Forelimb muscle (tissue), 1 donor: ENCODE results near the gene SEMA6D. TPM values are rescaled to one million over a fixed set of nuclear protein-coding genes. Genes with fewer than 3 reads are reported as not detected.

Source experiments
- DNase-seq: peaks from one replicate; pipeline ENCODE4 v3.0.0-alpha.2; 2013; ENCODE audit warnings: low read depth
- polyA plus RNA-seq: library from polyadenylated mRNA; unstranded; fragments of 120-200 nt; gene quantifications from one replicate; pipeline ENCODE4 v1.2.1, GENCODE V29; 2013; ENCODE audit not compliant: insufficient read length

SEMA6D gene
- polyA plus RNA-seq, 1 donor, result 60.2 TPM

DNA sequence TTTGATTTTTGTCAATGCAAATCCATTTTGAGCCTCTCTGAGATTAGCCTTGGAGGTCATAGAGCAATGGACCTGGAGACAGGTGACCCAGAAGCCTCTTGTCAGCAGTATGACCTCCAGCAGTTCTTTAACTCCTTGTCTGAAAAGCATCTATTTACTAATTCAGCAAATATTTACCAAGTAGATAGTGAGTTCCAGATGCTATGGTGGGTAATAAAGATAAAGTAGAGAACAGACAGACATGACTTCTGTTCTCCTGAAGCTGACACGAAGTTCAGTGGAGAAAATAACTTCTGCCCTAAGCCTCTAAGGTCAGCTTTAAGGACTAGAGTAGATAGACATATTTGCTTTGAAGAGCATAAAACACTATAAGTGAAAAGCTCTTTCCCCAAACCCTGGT, 26.6 kb downstream of the SEMA6D start:
- no peak for DNase-seq

DNA sequence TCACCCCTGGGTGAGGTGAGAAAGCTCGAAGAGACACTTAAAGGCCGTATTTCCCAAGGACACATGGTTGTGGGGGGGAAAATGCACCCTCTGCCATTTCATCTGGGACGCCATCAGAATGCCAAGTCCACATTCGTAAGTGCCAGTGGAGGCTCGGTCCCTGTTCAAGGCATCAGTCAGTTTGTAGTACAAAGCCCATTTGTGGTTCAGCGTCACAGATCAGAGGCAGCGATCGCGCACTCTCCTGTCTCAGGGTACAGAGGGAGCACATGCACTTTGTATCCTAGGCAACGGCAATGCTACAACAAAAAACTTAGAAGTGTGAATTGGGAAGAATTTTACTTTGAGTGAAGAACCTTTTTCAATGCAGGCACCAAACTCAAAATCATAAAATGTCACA, 27.2 kb downstream of the SEMA6D start:
- DNase-seq, result no peak

- DNase-seq, result no peak
These were observed 27.7 kb downstream of the SEMA6D start for GRCh38 chr15:47744973-47745372.

GRCh38 chr15:47746516-47746915, 29.2 kb downstream of the SEMA6D start:
- no peak for DNase-seq

GRCh38 chr15:47750030-47750739, 32.9 kb downstream of the SEMA6D start:
- DNase-seq, result no peak

DNA sequence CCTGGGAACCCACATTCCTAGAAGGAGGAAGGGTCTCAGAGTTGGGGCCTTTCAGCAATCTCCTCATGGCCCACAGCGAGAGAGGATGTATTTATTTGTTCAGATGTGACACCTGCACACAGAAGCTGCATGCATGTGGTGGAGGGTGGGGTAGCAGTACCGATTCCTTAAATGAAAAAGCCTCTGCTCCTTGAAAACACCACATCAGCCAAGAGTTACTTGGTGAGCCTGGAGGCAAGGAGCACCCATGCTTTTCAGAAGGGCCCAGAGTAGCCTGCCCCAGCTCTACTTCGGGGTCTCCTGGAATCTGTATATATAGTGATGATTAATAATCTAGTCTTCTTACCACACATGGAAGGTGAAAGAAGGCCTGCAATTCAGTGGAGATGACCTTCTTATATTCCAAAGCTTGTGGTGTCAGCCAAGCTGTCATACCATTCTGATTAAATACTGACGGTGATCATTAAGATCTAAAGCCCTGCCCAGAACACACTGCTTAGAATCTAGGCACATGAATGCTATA, 33.5 kb downstream of the SEMA6D start:
- DNase-seq, result no peak

DNA sequence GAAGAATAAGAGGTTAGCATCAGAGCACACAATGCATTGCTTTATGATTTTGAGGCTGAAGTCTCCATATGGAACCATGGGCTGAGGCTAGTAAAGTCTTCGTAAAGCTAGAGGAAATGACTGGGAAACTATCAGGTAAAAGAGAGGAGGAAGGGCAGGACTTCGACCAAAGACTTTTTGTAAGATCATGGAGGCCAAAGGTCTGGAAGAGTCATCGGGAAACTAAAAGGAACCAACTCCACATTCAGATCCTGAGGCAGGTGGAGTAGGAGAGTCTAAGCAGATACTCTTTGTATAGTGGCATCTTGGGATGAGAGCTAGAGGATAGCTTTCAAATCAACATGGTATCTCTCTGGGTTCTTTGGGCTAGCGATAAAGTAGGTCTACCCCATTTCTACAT, 36.3 kb downstream of the SEMA6D start:
- DNase-seq, result no peak

GRCh38 chr15:47754312-47754711, 37.0 kb downstream of the SEMA6D start:
- DNase-seq, result no peak

DNA sequence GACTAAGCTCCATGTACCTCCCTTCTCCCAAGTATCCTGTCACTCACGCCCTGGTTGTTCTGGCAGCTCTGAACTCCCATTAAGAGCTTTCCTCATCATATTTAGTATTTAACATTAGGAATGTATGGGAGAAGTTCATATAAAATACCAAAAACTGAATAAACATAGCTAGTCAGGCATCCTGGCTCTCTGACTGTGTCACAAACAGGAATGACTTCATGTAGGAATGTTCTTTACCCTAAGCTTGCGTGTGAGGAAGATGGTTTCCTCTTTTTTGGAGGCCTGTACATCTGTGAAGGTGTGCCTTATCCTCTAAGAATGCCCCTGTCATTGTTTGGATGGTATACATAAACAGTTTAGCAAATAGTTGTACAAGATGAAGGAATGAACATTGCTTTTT, 38.6 kb downstream of the SEMA6D start:
- DNase-seq, result no peak

DNA sequence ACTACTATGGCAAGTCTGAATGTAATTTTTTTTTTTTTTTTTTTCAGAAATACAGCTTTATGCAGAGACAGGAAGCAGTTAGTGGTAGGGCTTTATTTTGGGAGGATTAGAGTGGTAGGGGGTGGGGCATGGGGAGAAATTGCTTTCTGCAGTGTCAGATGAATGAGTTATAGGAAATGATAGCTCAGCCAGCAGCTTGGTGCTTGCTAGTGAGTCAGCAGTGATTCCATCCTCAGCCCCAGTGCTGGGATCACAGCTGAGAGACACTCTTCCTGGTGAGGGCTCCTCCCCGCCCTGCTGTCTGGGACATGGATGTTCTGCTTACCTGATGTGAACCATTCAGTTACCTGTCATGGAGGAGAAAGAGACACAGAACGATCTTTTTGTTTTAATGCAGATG, 39.6 kb downstream of the SEMA6D start:
- DNase-seq, result no peak

GRCh38 chr15:47757331-47757730, 40.0 kb downstream of the SEMA6D start:
- no peak for DNase-seq

DNA sequence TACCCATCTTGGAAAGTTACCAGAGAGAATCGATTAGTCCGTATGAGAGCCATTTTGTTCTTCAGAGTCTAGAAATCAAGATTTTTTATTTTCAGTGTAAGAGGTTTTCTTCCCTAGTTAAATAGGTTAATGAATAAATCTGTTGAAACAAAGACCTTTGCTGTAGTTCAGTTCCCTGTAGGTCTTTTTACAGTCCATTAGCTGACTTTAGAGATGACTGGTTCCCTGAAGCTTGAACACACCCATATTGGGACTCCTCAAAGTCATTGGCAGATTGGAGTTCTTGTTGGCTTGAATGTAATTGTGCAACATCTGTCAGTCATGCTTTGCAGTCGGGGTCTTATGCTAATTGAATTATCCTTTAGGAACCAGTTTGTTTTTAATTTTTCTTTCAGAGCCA, 45.3 kb downstream of the SEMA6D start:
- no peak for DNase-seq

GRCh38 chr15:47764666-47765065, 47.4 kb downstream of the SEMA6D start:
- no peak for DNase-seq

GRCh38 chr15:47766406-47766805, 49.1 kb downstream of the SEMA6D start:
- DNase-seq, result no peak

- DNase-seq, result no peak
These were observed 49.7 kb downstream of the SEMA6D start for GRCh38 chr15:47767035-47767434.

- no peak for DNase-seq
These were observed 51.4 kb downstream of the SEMA6D start for GRCh38 chr15:47768735-47769134.

DNA sequence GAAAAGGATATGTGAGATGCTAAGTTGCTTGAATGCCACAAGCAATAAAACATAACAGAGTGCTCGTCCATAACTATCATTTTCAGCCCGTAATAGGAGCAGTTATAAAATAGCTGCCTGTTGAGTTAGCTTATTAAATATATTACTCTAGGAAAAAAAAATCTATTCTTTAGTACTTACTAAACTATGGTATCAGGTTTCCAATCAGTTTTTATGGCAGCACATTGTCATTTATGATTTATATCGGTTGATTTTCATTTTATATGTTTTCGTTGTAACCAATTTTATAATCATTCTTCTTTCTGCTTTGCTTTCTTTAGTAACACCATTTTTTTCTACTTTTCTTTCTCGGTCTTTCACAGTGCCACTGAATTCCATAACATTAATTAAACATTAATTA, 51.9 kb downstream of the SEMA6D start:
- no peak for DNase-seq

DNA sequence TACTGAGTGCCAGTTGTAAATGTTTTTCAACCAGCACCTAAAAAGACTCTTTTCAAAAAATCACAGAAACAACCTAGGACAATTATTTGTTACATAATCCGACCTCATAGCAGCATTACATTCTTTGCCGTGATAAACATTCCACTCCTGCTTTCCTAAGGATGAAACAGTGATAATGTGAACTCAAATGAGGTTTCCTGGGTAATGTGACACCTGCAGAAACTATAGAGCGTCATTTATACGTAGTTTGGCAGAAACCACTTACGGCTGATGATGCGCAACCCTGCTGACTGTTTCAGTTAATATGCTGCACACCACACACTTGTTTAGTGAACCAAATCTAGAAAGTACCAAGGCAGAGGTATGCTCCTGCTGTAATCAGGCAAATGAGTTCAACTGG, 55.8 kb downstream of the SEMA6D start:
- DNase-seq, result no peak

DNA sequence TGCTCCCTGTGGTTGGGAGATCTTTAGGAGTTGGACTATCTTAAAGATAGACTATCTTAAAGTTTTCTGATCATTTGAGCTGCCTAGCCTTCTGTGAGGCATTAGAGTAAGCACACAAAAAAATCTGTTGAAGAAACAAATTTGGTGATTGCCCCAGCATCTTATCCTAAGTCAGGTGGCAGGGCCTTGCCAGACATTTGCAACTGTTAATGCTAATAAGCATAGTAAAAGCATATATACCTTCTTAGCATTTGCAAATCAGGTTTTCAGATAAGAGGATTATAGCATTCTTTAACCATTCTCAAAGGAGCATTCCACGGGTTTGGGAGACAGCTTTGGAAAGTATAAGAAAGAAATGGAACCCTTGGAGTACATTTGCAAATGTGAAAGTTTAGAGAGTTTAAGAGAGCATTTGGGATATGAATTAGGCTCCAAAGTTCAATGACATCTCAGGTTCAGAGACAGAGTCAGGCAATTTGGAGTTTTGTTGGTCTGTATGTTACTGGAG, 61.0 kb downstream of the SEMA6D start:
- DNase-seq, result no peak

GRCh38 chr15:47780971-47781370, 63.7 kb downstream of the SEMA6D start:
- no peak for DNase-seq

DNA sequence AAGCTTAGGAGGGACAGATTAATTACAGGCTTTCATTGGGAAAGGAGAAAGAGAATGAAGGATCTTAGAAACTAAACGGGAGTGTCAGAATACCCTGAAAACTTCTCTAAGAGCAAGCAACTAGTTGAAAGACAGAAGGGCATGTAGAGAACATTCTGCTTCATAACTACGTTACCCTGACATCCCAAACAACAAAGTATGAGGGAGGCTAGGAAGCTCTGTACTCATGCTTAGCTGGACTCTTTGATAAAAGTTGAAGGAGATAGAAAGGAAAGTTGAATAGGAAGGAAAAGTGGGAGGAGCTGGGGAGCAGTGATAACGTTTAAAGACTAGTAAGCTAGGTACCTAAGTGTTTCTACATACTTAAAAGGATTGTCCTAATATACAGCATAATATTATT, 64.2 kb downstream of the SEMA6D start:
- no peak for DNase-seq

- DNase-seq, result no peak
These were observed 67.5 kb downstream of the SEMA6D start for GRCh38 chr15:47784820-47785219.

DNA sequence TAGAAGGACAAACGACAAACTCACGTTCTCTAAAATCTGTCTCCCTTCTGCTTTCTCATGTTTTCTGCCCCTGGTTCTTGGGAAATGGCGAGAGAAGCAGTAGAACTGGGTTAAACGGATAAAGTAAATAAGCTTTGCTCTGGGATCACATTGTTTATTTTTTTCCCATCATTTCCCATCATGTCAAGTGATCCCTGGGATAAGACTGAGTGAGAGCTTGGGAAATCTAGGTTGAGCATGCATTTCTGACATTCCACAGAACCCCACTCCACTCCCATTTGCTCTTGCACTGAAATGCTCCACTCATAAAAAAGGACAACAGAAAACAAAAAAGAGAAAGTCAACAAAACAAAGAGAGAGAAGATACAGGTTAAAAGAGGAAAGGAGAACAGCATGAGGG, 69.1 kb downstream of the SEMA6D start:
- no peak for DNase-seq

- DNase-seq, result no peak
These were observed 70.6 kb downstream of the SEMA6D start for GRCh38 chr15:47787875-47788274.
